HCT116 (cell line): ENCODE results near the gene HDLBP. TPM values are rescaled to one million over a fixed set of nuclear protein-coding genes. Genes with fewer than 3 reads are reported as not detected.

ENCODE experiments used
- ATAC-seq: fragments of 200-7000 bp; cut with Tn5 transposase; 2 replicates; pipeline ENCODE4 v1.9.1; 2020; ENCODE audit warnings: mild to moderate bottlenecking, moderate library complexity
- BruUV-seq: library from RNA; stranded (reverse); fragments of 400-500 nt; replicated peaks from 2 replicates; lab custom pipeline; 2021; lab: Mats Ljungman, UMichigan
- CTCF ChIA-PET: fragments of 300-600 bp; sonication (Branson Sonifier 250); formaldehyde crosslinking; loops from one replicate; lab custom pipeline; 2021; ENCODE audit warnings: antibody characterized with exemption; lab: Charles Lee
- POLR2A ChIA-PET: fragments of 300-600, 350-600 bp; sonication (Branson Sonifier 250); formaldehyde crosslinking; loops from one replicate; lab custom pipeline; 2021; ENCODE audit warnings: antibody characterized with exemption; lab: Charles Lee
- RAD21 ChIA-PET, 2 experiments: fragments of 300-600 bp; sonication (Branson Sonifier 250); formaldehyde crosslinking; loops; one replicate each; lab custom pipeline; 2023; ENCODE audit warnings: low total read pairs in 2 of 2; ENCODE audit not compliant: uncharacterized antibody in 2 of 2, unreplicated experiment in 2 of 2, low non-redundant PET in 1 of 2; lab: Charles Lee
- DNase-seq: peaks from one replicate; pipeline ENCODE4 v3.0.0-alpha.2; 2010; ENCODE audit warnings: low read depth, low spot score
- H2AFZ ChIP-seq: fragments of 200-600 bp; shearing (Covaris generic), sonication (generic); 2 replicates; pipeline ENCODE4 v1.6.1; 2017; ENCODE audit warnings: low read depth, mixed run types, mixed read lengths, antibody characterized with exemption, low read length; ENCODE audit not compliant: poor library complexity, severe bottlenecking
- H3K27ac ChIP-seq: 2 replicates; pipeline ENCODE4 v1.5.1; 2012; ENCODE audit warnings: low read depth, low read length
- H3K27me3 ChIP-seq: fragments of 200-600 bp; sonication (generic); 2 replicates; pipeline ENCODE4 v1.6.1; 2016; ENCODE audit warnings: mixed run types, low read length, mixed read lengths; ENCODE audit not compliant: insufficient read depth
- H3K36me3 ChIP-seq, 2 experiments: fragments of 200-500 bp in 1 of 2; fragments of 200-600 bp in 1 of 2; sonication (Bioruptor generic) in 1 of 2; sonication (generic) in 1 of 2; 2 replicates each; pipeline versions ENCODE4 v1.5.1 to v1.6.1; 2014 to 2016; ENCODE audit warnings: low read length in 2 of 2, inconsistent platforms in 1 of 2, mixed read lengths in 1 of 2, mixed run types in 1 of 2; ENCODE audit not compliant: insufficient read depth in 2 of 2, control insufficient read depth in 1 of 2
- H3K4me1 ChIP-seq, 2 experiments: fragments of 200-600 bp in 1 of 2; sonication (generic) in 1 of 2; 2 replicates each; pipeline versions ENCODE4 v1.5.1 to v1.6.1; 2012 to 2017; ENCODE audit warnings: low read length in 2 of 2, inconsistent platforms in 1 of 2, mild to moderate bottlenecking in 1 of 2, mixed read lengths in 1 of 2, mixed run types in 1 of 2, moderate library complexity in 1 of 2; ENCODE audit not compliant: insufficient read depth in 2 of 2, control insufficient read depth in 1 of 2
- H3K4me2 ChIP-seq: fragments of 200-600 bp; sonication (generic); 2 replicates; pipeline ENCODE4 v1.6.1; 2017; ENCODE audit warnings: mixed run types, low read length, mixed read lengths
- H3K4me3 ChIP-seq, 2 experiments: fragments of 200-600 bp in 1 of 2; sonication (generic) in 1 of 2; replicated peaks in 1 of 2; 2 replicates each; pipeline ENCODE4 v1.5.1; 2011 to 2016; ENCODE audit warnings: low read length in 2 of 2, control low read depth in 1 of 2, low read depth in 1 of 2, mild to moderate bottlenecking in 1 of 2, mixed read lengths in 1 of 2, mixed run types in 1 of 2
- H3K79me2 ChIP-seq: fragments of 200-600 bp; sonication (generic); 2 replicates; pipeline ENCODE4 v1.6.1; 2017; ENCODE audit warnings: mild to moderate bottlenecking, mixed run types, low read length, moderate library complexity, mixed read lengths; ENCODE audit not compliant: insufficient read depth
- H3K9ac ChIP-seq: fragments of 200-600 bp; sonication (generic); 2 replicates; pipeline ENCODE4 v1.6.1; 2016; ENCODE audit warnings: low read length, mixed read lengths
- H3K9me2 ChIP-seq: fragments of 200-600 bp; sonication (generic), shearing (Covaris generic); 2 replicates; pipeline ENCODE4 v1.6.1; 2017; ENCODE audit warnings: mixed run types, mild to moderate bottlenecking, moderate library complexity; ENCODE audit not compliant: insufficient read depth
- H3K9me3 ChIP-seq, 2 experiments: fragments of 200-500 bp in 1 of 2; fragments of 200-600 bp in 1 of 2; sonication (Bioruptor generic) in 1 of 2; sonication (generic) in 1 of 2; 2 replicates each; pipeline ENCODE4 v1.6.1; 2014 to 2017; ENCODE audit warnings: low read length in 2 of 2, mixed read lengths in 2 of 2, inconsistent platforms in 1 of 2, low read depth in 1 of 2, mild to moderate bottlenecking in 1 of 2, mixed run types in 1 of 2, moderate library complexity in 1 of 2; ENCODE audit not compliant: control insufficient read depth in 1 of 2, insufficient read depth in 1 of 2
- H4K20me1 ChIP-seq: fragments of 200-600 bp; sonication (generic), shearing (Covaris generic); 2 replicates; pipeline ENCODE4 v1.6.1; 2017; ENCODE audit warnings: mixed run types, mild to moderate bottlenecking, moderate library complexity; ENCODE audit not compliant: insufficient read depth
- CEBPB ChIP-seq: IDR thresholded peaks from 2 replicates; pipeline ENCODE4 v1.6.1; 2012; ENCODE audit warnings: low read depth
- EGR1 ChIP-seq: IDR thresholded peaks from 2 replicates; pipeline ENCODE4 v1.6.1; 2012; ENCODE audit warnings: low read depth
- ELF1 ChIP-seq: IDR thresholded peaks from 2 replicates; pipeline ENCODE4 v1.6.1; 2012; ENCODE audit warnings: low read depth, borderline replicate concordance
- FOSL1 ChIP-seq: IDR thresholded peaks from 2 replicates; pipeline ENCODE4 v1.6.1; 2012; ENCODE audit warnings: low read depth
- MAX ChIP-seq: IDR thresholded peaks from 2 replicates; pipeline ENCODE4 v1.6.1; 2012
- POLR2A ChIP-seq: IDR thresholded peaks from 2 replicates; pipeline ENCODE4 v1.7.0; 2011; ENCODE audit warnings: borderline replicate concordance; ENCODE audit not compliant: insufficient read depth, insufficient read length; ENCODE audit errors: extremely low read depth
- POLR2AphosphoS5 ChIP-seq: IDR thresholded peaks from 2 replicates; pipeline ENCODE4 v1.6.1; 2011; ENCODE audit warnings: mild to moderate bottlenecking, low read depth, low read length, moderate library complexity
- RAD21 ChIP-seq: IDR thresholded peaks from 2 replicates; pipeline ENCODE4 v1.6.1; 2012; ENCODE audit warnings: low read depth, mild to moderate bottlenecking
- REST ChIP-seq: IDR thresholded peaks from 2 replicates; pipeline ENCODE4 v1.6.1; 2012; ENCODE audit warnings: low read depth
- SRF ChIP-seq: IDR thresholded peaks from 2 replicates; pipeline ENCODE4 v1.6.1; 2012; ENCODE audit warnings: low read depth
- YY1 ChIP-seq: IDR thresholded peaks from 2 replicates; pipeline ENCODE4 v1.6.1; 2011; ENCODE audit warnings: low read length, low read depth, moderate library complexity, mild to moderate bottlenecking; ENCODE audit not compliant: insufficient replicate concordance; ENCODE audit errors: extremely low read depth
- ZNF274 ChIP-seq: fragments of 200-500 bp; sonication (Bioruptor generic); IDR thresholded peaks from 2 replicates; pipeline ENCODE4 v1.6.1; 2014; ENCODE audit warnings: mild to moderate bottlenecking, low read depth, low read length, inconsistent platforms
- intact Hi-C: fragments of 100-400 bp; cut with micrococcal nuclease; formaldehyde crosslinking; loops from 2 replicates; pipeline ENCODE4 v1.10.0; 2022
- total RNA-seq: library from RNA; stranded (reverse); gene quantifications from one replicate; pipeline ENCODE4 v1.2.1, GENCODE V29; 2021; ENCODE audit not compliant: unreplicated experiment

Gene HDLBP
- total RNA-seq, 1 experiment from 2014 or later = 462 TPM

- Histone ChIP-seq H3K4me3 (no peak overlapping the region), H4K20me1 (no peaks in the 10 kb centered on the region), H2AFZ (no peak overlapping the region), H3K27ac (no peak overlapping the region), H3K79me2 (no peaks in the 10 kb centered on the region), H3K36me3 (no peaks in the 10 kb centered on the region), H3K9me3 (no peaks in the 10 kb centered on the region), H3K4me1 (no peaks in the 10 kb centered on the region), H3K4me2 (no peak overlapping the region), H3K9me2 (no peaks in the 10 kb centered on the region), H3K27me3 (no peaks in the 10 kb centered on the region), H3K9ac (no peak overlapping the region)
- no TSS peak for BruUV-seq
- ChIA-PET CTCF (no interaction called here), RAD21 (no interaction called here), POLR2A (no interaction called here)
- intact Hi-C loops = no loop called here
- ATAC-seq (no peak), DNase-seq (no peak)
- TF ChIP-seq ELF1 (no peak), EGR1 (no peak), POLR2A (no peak), SRF (no peak), FOSL1 (no peak), YY1 (no peak), ZNF274 (no peak), POLR2AphosphoS5 (no peak), REST (no peak), MAX (no peak), CEBPB (no peak), RAD21 (no peak)
These were observed 113.8 kb downstream of the HDLBP start for GRCh38 chr2:241201445-241202267.
